Nephron progenitor cell (in vitro differentiated cells): ENCODE measurements around the gene SLC5A6.

Experiments
- DNase-seq: peaks from one replicate; pipeline ENCODE4 v3.0.0; 2021
- H3K27ac Mint-ChIP-seq: 2 replicates; pipeline ENCODE4 v1.8.0; 2021; ENCODE audit warnings: mild to moderate bottlenecking, moderate library complexity, mixed read lengths
- H3K27me3 Mint-ChIP-seq: 2 replicates; pipeline ENCODE4 v1.8.0; 2021; ENCODE audit warnings: mild to moderate bottlenecking, low read depth, mixed read lengths; ENCODE audit not compliant: poor library complexity
- H3K36me3 Mint-ChIP-seq: 2 replicates; pipeline ENCODE4 v1.8.0; 2021; ENCODE audit warnings: low read depth, mixed read lengths
- H3K4me1 Mint-ChIP-seq: 2 replicates; pipeline ENCODE4 v1.8.0; 2021; ENCODE audit warnings: mixed read lengths
- H3K4me3 Mint-ChIP-seq: 2 replicates; pipeline ENCODE4 v1.8.0; 2021; ENCODE audit warnings: mild to moderate bottlenecking, moderate library complexity, mixed read lengths
- H3K9me3 Mint-ChIP-seq: 2 replicates; pipeline ENCODE4 v1.8.0; 2021; ENCODE audit warnings: mild to moderate bottlenecking, moderate library complexity, mixed read lengths
- CTCF ChIP-seq: fragments of 200-600 bp; sonication (generic); IDR thresholded peaks from 2 replicates; pipeline ENCODE4 v1.5.0; 2021; ENCODE audit warnings: antibody characterized with exemption

The SLC5A6 gene

GRCh38 chr2:27241761-27242613 lies 29.9 kb upstream of the SLC5A6 start:
- H3K27me3 Mint-ChIP-seq: no peaks in the 10 kb centered on the region
- TF ChIP-seq CTCF: no peak
- H3K27ac Mint-ChIP-seq: no peak overlapping the region
- no peaks in the 10 kb centered on the region for H3K4me1 Mint-ChIP-seq
- H3K9me3 Mint-ChIP-seq: no peaks in the 10 kb centered on the region
- peaks cover 55% of the 10 kb centered on the region for H3K36me3 Mint-ChIP-seq
- no peak for DNase-seq
- H3K4me3 Mint-ChIP-seq: no peak overlapping the region

GRCh38 chr2:27240406-27240805 lies 28.3 kb upstream of the SLC5A6 start:
- Mint-ChIP-seq H3K27ac (peak overlapping the region; percentile 84), H3K36me3 (peaks cover 61% of the 10 kb centered on the region), H3K9me3 (no peaks in the 10 kb centered on the region), H3K4me3 (no peak overlapping the region), H3K4me1 (no peaks in the 10 kb centered on the region), H3K27me3 (no peaks in the 10 kb centered on the region)
- no peak for DNase-seq
- no peak for TF ChIP-seq CTCF

- no peaks in the 10 kb centered on the region for H3K4me1 Mint-ChIP-seq
- H3K27me3 Mint-ChIP-seq: no peaks in the 10 kb centered on the region
- no peaks in the 10 kb centered on the region for H3K9me3 Mint-ChIP-seq
- no peak for DNase-seq
- H3K27ac Mint-ChIP-seq: no peak overlapping the region
- no peak for TF ChIP-seq CTCF
- peaks cover 67% of the 10 kb centered on the region for H3K36me3 Mint-ChIP-seq
- no peak overlapping the region for H3K4me3 Mint-ChIP-seq
Observed at GRCh38 chr2:27238976-27239375, 26.9 kb upstream of the SLC5A6 start.

- Mint-ChIP-seq H3K27ac (no peak overlapping the region), H3K27me3 (no peaks in the 10 kb centered on the region), H3K36me3 (peaks cover 79% of the 10 kb centered on the region), H3K4me3 (no peak overlapping the region), H3K9me3 (no peaks in the 10 kb centered on the region), H3K4me1 (no peaks in the 10 kb centered on the region)
- no peak for TF ChIP-seq CTCF
- DNase-seq: no peak
Observed at GRCh38 chr2:27237341-27237945, 25.4 kb upstream of the SLC5A6 start.

- Mint-ChIP-seq H3K4me1 (no peaks in the 10 kb centered on the region), H3K36me3 (peaks cover 82% of the 10 kb centered on the region), H3K9me3 (no peaks in the 10 kb centered on the region)
Observed at GRCh38 chr2:27236626-27237025, 24.6 kb upstream of the SLC5A6 start.

More at GRCh38 chr2:27236626-27237025, 24.6 kb upstream of the SLC5A6 start:
- TF ChIP-seq CTCF: no peak
- H3K27ac Mint-ChIP-seq: no peak overlapping the region
- H3K4me3 Mint-ChIP-seq: no peak overlapping the region
- DNase-seq: no peak
- H3K27me3 Mint-ChIP-seq: no peaks in the 10 kb centered on the region
